H1 (cell line): Measurements from ENCODE around the gene MACROD1. TPM values are rescaled to one million over a fixed set of nuclear protein-coding genes. Genes with fewer than 3 reads are reported as not detected.

Experiments
- ATF2 ChIP-seq: IDR thresholded peaks from 2 replicates; pipeline ENCODE4 v1.6.1; 2012; ENCODE audit warnings: low read length, inconsistent platforms
- BRCA1 ChIP-seq: IDR thresholded peaks from 2 replicates; pipeline ENCODE4 v1.6.1; 2012; ENCODE audit warnings: low read depth, low read length, improper control_type of control experiment
- CHD7 ChIP-seq: fragments of 300-600 bp; sonication (generic); IDR thresholded peaks from 2 replicates; pipeline ENCODE4 v1.7.1; 2012; ENCODE audit warnings: low read length, moderate library complexity, mild to moderate bottlenecking, inconsistent platforms; ENCODE audit not compliant: insufficient replicate concordance
- EGR1 ChIP-seq: IDR thresholded peaks from 2 replicates; pipeline ENCODE4 v1.6.1; 2011; ENCODE audit warnings: low read depth, low read length, borderline replicate concordance
- EP300 ChIP-seq, 2 experiments: IDR thresholded peaks; 1 replicate in 1 of 2; 2 replicates in 1 of 2; pipeline ENCODE4 v1.6.1; 2011 to 2012; ENCODE audit warnings: low read depth in 2 of 2, low read length in 2 of 2, mild to moderate bottlenecking in 2 of 2, borderline replicate concordance in 1 of 2, inconsistent platforms in 1 of 2, moderate library complexity in 1 of 2
- KDM4A ChIP-seq: IDR thresholded peaks from one replicate; pipeline ENCODE4 v1.7.1; 2012; ENCODE audit warnings: low read depth, mild to moderate bottlenecking, moderate library complexity, low read length, inconsistent platforms; ENCODE audit not compliant: severe bottlenecking
- USF2 ChIP-seq: IDR thresholded peaks from 2 replicates; pipeline ENCODE4 v1.6.1; 2011; ENCODE audit warnings: low read length, improper control_type of control experiment
- polyA plus RNA-seq, 7 experiments: library from polyadenylated mRNA; depleted of rRNA in 3 of 7; stranded (reverse) in 5 of 7; unstranded in 2 of 7; fragments of >200 nt in 5 of 7; fragments of 200-250 nt in 2 of 7; gene quantifications; 1 replicate in 5 of 7; 2 replicates in 1 of 7; 4 replicates in 1 of 7; pipeline versions ENCODE4 v1.2.1 to v1.2.3, GENCODE V29; 2011 to 2013; ENCODE audit warnings: missing spikeins in 2 of 7, mixed read lengths in 2 of 7
- total RNA-seq: library from RNA; stranded (reverse); fragmentation: NEBNext Ultra II Directional; extraction: Animal tissue kit (Norgen Biotek cat#: 25700); gene quantifications from 2 replicates; pipeline ENCODE4 v1.2.1, GENCODE V29; 2021

MACROD1 gene
- total and polyA plus RNA-seq, 2 of the 8 experiments (the other 6 are each of a cell fraction or from before 2014, with no cell fraction given), result 19.5 to 34.1 TPM

- TF ChIP-seq CHD7 (no peak), ATF2 (no peak), USF2 (no peak), EP300 (IDR thresholded peaks at IDR 0.05; ENCODE audit: borderline replicate concordance in 1 of 2, low read depth in 2 of 2, low read length in 2 of 2) (no peak), EGR1 (no peak), KDM4A (no peak), BRCA1 (no peak)
Measured at GRCh38 chr11:64203421-64204079, 37.6 kb upstream of the MACROD1 start (continued).
